NT2/D1 (cell line): Measurements from ENCODE around the gene MEG3.

Experiments used
- SUZ12 ChIP-seq: IDR thresholded peaks from 2 replicates; pipeline ENCODE4 v1.6.1; 2011; ENCODE audit not compliant: insufficient read length, insufficient read depth; ENCODE audit errors: extremely low read depth
- YY1 ChIP-seq: IDR thresholded peaks from 2 replicates; pipeline ENCODE4 v1.6.1; 2011; ENCODE audit not compliant: insufficient read length, insufficient read depth
- ZNF274 ChIP-seq: IDR thresholded peaks from 2 replicates; pipeline ENCODE4 v1.6.1; 2011; ENCODE audit warnings: mild to moderate bottlenecking, low read depth, low read length

- TF ChIP-seq YY1 (no peak), SUZ12 (no peak), ZNF274 (no peak)
These were observed 3.9 kb upstream of the MEG3 start for GRCh38 chr14:100822013-100822412.
